ENCODE measurements around the gene TDRD7. TPM values are rescaled to one million over a fixed set of nuclear protein-coding genes. Genes with fewer than 3 reads are reported as not detected.

TDRD7 gene
- total and polyA plus RNA-seq, 8 donors, result 6.3 to 17.5 (median 7.4) TPM

GRCh38 chr9:97390791-97391406 is 21.0 kb upstream of the TDRD7 start:
- intact Hi-C loops (cut with DNase I), result no loop called here
- no peak overlapping the region for H3K4me3 ChIP-seq
- no peak for TF ChIP-seq CTCF (IDR thresholded peaks at IDR 0.05)
- no peak overlapping the region for H3K27ac ChIP-seq
- H3K36me3 ChIP-seq, result no peaks in the 10 kb centered on the region
- peaks cover 5 to 7% of the 10 kb centered on the region in 2 donors for H3K4me1 ChIP-seq
- ATAC-seq (no peak), DNase-seq (no peak)
- peaks cover 0 to 26% of the 10 kb centered on the region in 2 donors for H3K27me3 ChIP-seq
- no peaks in the 10 kb centered on the region for H3K9me3 ChIP-seq

GRCh38 chr9:97394881-97395280 is 17.0 kb upstream of the TDRD7 start:
- intact Hi-C loops (cut with DNase I), result loop anchor here in 1 of 2 donors (5.0 kb wide), 1 partner anchor 538 kb away; no protein-coding TSS in a partner anchor
- TF ChIP-seq CTCF (IDR thresholded peaks at IDR 0.05), result no peak
- ATAC-seq, result no peak
- DNase-seq, result no peak
- Histone ChIP-seq H3K36me3 (no peaks in the 10 kb centered on the region), H3K4me1 (peaks cover 0 to 6% of the 10 kb centered on the region in 2 donors), H3K27me3 (no peaks in the 10 kb centered on the region), H3K9me3 (no peaks in the 10 kb centered on the region), H3K4me3 (no peak overlapping the region), H3K27ac (no peak overlapping the region)

GRCh38 chr9:97395745-97396144 is 16.2 kb upstream of the TDRD7 start:
- ATAC-seq, result no peak
- no peaks in the 10 kb centered on the region for H3K36me3 ChIP-seq
- H3K27me3 ChIP-seq, result no peaks in the 10 kb centered on the region
- no peaks in the 10 kb centered on the region for H3K9me3 ChIP-seq
- no peak overlapping the region for H3K27ac ChIP-seq
- intact Hi-C loops (cut with DNase I), result loop anchor here in 1 of 2 donors (5.0 kb wide), 1 partner anchor 538 kb away; no protein-coding TSS in a partner anchor
- no peak for DNase-seq
- H3K4me1 ChIP-seq, result peaks cover 0 to 6% of the 10 kb centered on the region in 2 donors
- no peak overlapping the region for H3K4me3 ChIP-seq
- TF ChIP-seq CTCF (IDR thresholded peaks at IDR 0.05), result no peak

- DNase-seq, result no peak
- no peak overlapping the region for H3K4me3 ChIP-seq
- H3K27ac ChIP-seq, result no peak overlapping the region
- intact Hi-C loops (cut with DNase I), result loop anchor here in 1 of 2 donors (5.0 kb wide), 1 partner anchor 539 kb away; no protein-coding TSS in a partner anchor
- ATAC-seq, result no peak
- peaks cover 0 to 6% of the 10 kb centered on the region in 2 donors for H3K4me1 ChIP-seq
- no peaks in the 10 kb centered on the region for H3K9me3 ChIP-seq
- no peak for TF ChIP-seq CTCF (IDR thresholded peaks at IDR 0.05)
- no peaks in the 10 kb centered on the region for H3K27me3 ChIP-seq
- H3K36me3 ChIP-seq, result no peaks in the 10 kb centered on the region
Observed at GRCh38 chr9:97396256-97396655, 15.6 kb upstream of the TDRD7 start.

GRCh38 chr9:97397220-97397619 is 14.7 kb upstream of the TDRD7 start:
- DNase-seq, result no peak
- intact Hi-C loops (cut with DNase I), result loop anchor here in 1 of 2 donors (5.0 kb wide), 1 partner anchor 540 kb away; no protein-coding TSS in a partner anchor
- Histone ChIP-seq H3K36me3 (no peaks in the 10 kb centered on the region), H3K27ac (no peak overlapping the region), H3K27me3 (no peaks in the 10 kb centered on the region), H3K9me3 (no peaks in the 10 kb centered on the region), H3K4me3 (no peak overlapping the region), H3K4me1 (peaks cover 0 to 6% of the 10 kb centered on the region in 2 donors)
- no peak for TF ChIP-seq CTCF (IDR thresholded peaks at IDR 0.05)
- ATAC-seq, result no peak

Measured in left lung (tissue), 10 donors.